ENCODE data around the gene MMP17.
"Not testable (repeated sequence)": the region's sequence is repeated elsewhere in the genome, so short reads cannot be mapped to it uniquely, and the experiment has no call there.

The MMP17 gene

GRCh38 chr12:131800594-131801135 lies 27.5 kb upstream of the MMP17 start:
- DNase-seq (ENCODE audit: low spot score): no peak

- no peak for DNase-seq (ENCODE audit: low spot score)
Measured at GRCh38 chr12:131801254-131801866, 26.8 kb upstream of the MMP17 start.

GRCh38 chr12:131803961-131804521 lies 24.2 kb upstream of the MMP17 start:
- no peak for DNase-seq (ENCODE audit: low spot score)

GRCh38 chr12:131805421-131805820 lies 22.8 kb upstream of the MMP17 start:
- DNase-seq (ENCODE audit: low spot score): no peak

- DNase-seq (ENCODE audit: low spot score): no peak
Measured at GRCh38 chr12:131806674-131807073, 21.5 kb upstream of the MMP17 start.

GRCh38 chr12:131808744-131809371 lies 19.3 kb upstream of the MMP17 start:
- DNase-seq (ENCODE audit: low spot score): no peak

- not testable (repeated sequence) for DNase-seq (ENCODE audit: low spot score)
Measured at GRCh38 chr12:131809476-131810254, 18.5 kb upstream of the MMP17 start.

- DNase-seq (ENCODE audit: low spot score): no peak
Measured at GRCh38 chr12:131810726-131811125, 17.5 kb upstream of the MMP17 start.

- DNase-seq (ENCODE audit: low spot score): no peak
Measured at GRCh38 chr12:131815131-131815530, 13.1 kb upstream of the MMP17 start.

- no peak for DNase-seq (ENCODE audit: low spot score)
Measured at GRCh38 chr12:131816495-131816894, 11.7 kb upstream of the MMP17 start.

GRCh38 chr12:131817241-131817640 lies 11.0 kb upstream of the MMP17 start:
- DNase-seq (ENCODE audit: low spot score): no peak

- DNase-seq (ENCODE audit: low spot score): no peak
Measured at GRCh38 chr12:131818821-131819585, 9.2 kb upstream of the MMP17 start.

GRCh38 chr12:131824450-131824849 lies 3.7 kb upstream of the MMP17 start:
- DNase-seq (ENCODE audit: low spot score): no peak

- DNase-seq (ENCODE audit: low spot score): no peak
Measured at GRCh38 chr12:131825146-131825892, 2.9 kb upstream of the MMP17 start.

- no peak for DNase-seq (ENCODE audit: low spot score)
Measured at GRCh38 chr12:131826097-131826928, 1.9 kb upstream of the MMP17 start.

- no peak for DNase-seq (ENCODE audit: low spot score)
Measured at GRCh38 chr12:131828671-131829355, 620 bp downstream of the MMP17 start.

- no peak for DNase-seq (ENCODE audit: low spot score)
Measured at GRCh38 chr12:131829356-131829747, 1.2 kb downstream of the MMP17 start.

GRCh38 chr12:131829791-131830334 lies 1.7 kb downstream of the MMP17 start:
- DNase-seq (ENCODE audit: low spot score): no peak

- DNase-seq (ENCODE audit: low spot score): peak; percentile 79
Measured at GRCh38 chr12:131830335-131830913, 2.2 kb downstream of the MMP17 start.

Measured in iPS-NIHi11 (cell line).